ENCODE data around the gene LLGL1. TPM values are rescaled to one million over a fixed set of nuclear protein-coding genes. Genes with fewer than 3 reads are reported as not detected.

LLGL1 gene
- total RNA-seq, 4 donors from 2014 or later = 9.7 to 21.0 (median 15.7) TPM

DNA sequence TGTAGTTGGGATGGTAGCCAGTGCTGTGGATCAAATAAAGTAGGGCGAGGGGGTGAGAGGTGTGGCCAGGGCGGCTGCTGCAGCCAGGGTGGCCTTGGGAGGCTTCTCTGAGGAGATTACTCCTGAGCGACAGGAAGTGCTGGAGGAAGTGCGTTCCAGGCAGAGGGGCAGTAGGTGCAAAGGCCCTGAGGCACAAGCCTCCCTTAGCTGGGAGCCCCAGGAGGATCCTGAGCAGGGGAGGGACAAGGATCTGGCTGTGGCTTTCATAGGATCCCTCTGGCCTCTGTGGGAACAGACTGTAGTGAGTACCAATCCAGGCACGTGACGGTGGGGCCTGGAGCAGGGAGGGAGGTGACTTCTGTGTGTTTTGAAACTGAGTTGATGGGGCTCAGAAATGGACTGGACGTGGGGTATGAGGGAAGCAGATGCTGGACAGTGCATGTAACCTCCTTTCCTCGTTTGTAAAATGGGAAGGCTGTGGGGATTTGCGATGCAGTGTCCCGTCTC is 2.8 kb downstream of the LLGL1 start:
- Histone ChIP-seq H3K27ac (no peak overlapping the region), H3K4me3 (no peak overlapping the region), H3K9me3 (no peaks in the 10 kb centered on the region), H3K27me3 (no peaks in the 10 kb centered on the region), H3K36me3 (no peaks in the 10 kb centered on the region), H3K4me1 (peaks cover 16 to 17% of the 10 kb centered on the region in 2 donors)
- ATAC-seq (no peak), DNase-seq (no peak)
- in situ Hi-C loops (cut with MboI; ENCODE audit: low sequenced_read_pairs in 4 of 4) = loop anchor here in 1 of 4 donors (10.0 kb wide), 1 partner anchor 87 kb away; the partner anchor contains the start of genes SMCR8 and TOP3A
- TF ChIP-seq POLR2A (IDR thresholded peaks at IDR 0.05) = no peak
- TF ChIP-seq, protein P1, sequence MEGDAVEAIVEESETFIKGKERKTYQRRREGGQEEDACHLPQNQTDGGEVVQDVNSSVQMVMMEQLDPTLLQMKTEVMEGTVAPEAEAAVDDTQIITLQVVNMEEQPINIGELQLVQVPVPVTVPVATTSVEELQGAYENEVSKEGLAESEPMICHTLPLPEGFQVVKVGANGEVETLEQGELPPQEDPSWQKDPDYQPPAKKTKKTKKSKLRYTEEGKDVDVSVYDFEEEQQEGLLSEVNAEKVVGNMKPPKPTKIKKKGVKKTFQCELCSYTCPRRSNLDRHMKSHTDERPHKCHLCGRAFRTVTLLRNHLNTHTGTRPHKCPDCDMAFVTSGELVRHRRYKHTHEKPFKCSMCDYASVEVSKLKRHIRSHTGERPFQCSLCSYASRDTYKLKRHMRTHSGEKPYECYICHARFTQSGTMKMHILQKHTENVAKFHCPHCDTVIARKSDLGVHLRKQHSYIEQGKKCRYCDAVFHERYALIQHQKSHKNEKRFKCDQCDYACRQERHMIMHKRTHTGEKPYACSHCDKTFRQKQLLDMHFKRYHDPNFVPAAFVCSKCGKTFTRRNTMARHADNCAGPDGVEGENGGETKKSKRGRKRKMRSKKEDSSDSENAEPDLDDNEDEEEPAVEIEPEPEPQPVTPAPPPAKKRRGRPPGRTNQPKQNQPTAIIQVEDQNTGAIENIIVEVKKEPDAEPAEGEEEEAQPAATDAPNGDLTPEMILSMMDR (IDR thresholded peaks at IDR 0.05 in 4 of 5, conservative IDR thresholded peaks at IDR 0.05 in 1 of 5) = no peak
- intact Hi-C loops (cut with DNase I; ENCODE audit: low total_unique reads) = no loop called here

DNA sequence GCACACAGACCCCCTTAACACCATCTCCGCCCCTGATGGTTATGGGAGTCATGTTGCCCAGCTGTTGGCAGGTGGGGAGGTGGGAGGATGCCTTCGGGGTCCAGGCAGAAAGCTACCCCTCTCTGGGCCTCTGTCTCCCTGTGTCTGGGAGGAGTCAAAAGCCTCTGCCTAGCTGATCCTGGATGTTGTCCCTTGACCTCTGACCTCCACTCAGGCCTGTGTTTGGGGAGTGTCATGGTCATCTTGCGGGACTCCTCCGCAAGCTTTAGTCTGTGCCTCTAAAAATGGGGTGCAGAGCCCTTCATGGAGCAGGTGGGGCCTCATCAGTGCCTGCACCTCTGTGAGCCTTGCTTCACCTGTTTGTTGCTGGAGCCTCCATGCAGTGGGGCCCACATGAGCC is 3.8 kb downstream of the LLGL1 start:
- Histone ChIP-seq H3K27ac (no peak overlapping the region), H3K9me3 (no peaks in the 10 kb centered on the region), H3K36me3 (peaks cover 0 to 3% of the 10 kb centered on the region in 2 donors), H3K4me1 (peaks cover 16% of the 10 kb centered on the region in 2 donors), H3K4me3 (no peak overlapping the region), H3K27me3 (no peaks in the 10 kb centered on the region)
- in situ Hi-C loops (cut with MboI; ENCODE audit: low sequenced_read_pairs in 4 of 4) (loop anchor here in 1 of 4 donors (10.0 kb wide), 1 partner anchor 86 kb away; the partner anchor contains the start of genes SMCR8 and TOP3A), intact Hi-C loops (cut with DNase I; ENCODE audit: low total_unique reads) (no loop called here)
- DNase-seq (no peak), ATAC-seq (no peak)
- TF ChIP-seq, protein P1 (IDR thresholded peaks at IDR 0.05 in 4 of 5, conservative IDR thresholded peaks at IDR 0.05 in 1 of 5) = no peak
- no peak for TF ChIP-seq POLR2A (IDR thresholded peaks at IDR 0.05)

DNA sequence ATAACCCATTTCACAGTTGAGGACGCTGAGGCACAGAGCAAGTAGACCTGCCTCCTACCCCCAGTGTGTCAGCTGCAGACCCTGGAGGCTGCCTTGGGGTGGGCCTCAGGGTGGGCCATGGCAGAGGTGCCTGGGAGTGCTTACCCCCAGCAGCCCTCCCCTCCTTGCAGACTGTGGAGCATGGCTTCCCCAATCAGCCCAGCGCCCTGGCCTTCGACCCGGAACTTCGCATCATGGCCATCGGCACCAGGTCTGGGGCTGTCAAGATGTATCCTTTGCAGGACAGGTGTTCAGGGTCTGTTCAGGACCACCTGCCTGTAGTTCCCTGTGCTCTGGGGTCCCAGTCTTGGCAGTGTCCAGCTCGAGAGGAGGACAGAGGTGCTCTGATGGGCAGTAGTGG is 4.3 kb downstream of the LLGL1 start:
- ATAC-seq (no peak), DNase-seq (no peak)
- in situ Hi-C loops (cut with MboI; ENCODE audit: low sequenced_read_pairs in 4 of 4) = loop anchor here in 1 of 4 donors (10.0 kb wide), 1 partner anchor 85 kb away; the partner anchor contains the start of genes SMCR8 and TOP3A
- Histone ChIP-seq H3K9me3 (no peaks in the 10 kb centered on the region), H3K27me3 (no peaks in the 10 kb centered on the region), H3K4me1 (peaks cover 11 to 13% of the 10 kb centered on the region in 2 donors), H3K36me3 (peaks cover 0 to 7% of the 10 kb centered on the region in 2 donors), H3K27ac (no peak overlapping the region), H3K4me3 (no peak overlapping the region)
- intact Hi-C loops (cut with DNase I; ENCODE audit: low total_unique reads) = no loop called here
- TF ChIP-seq, protein P1 (IDR thresholded peaks at IDR 0.05 in 4 of 5, conservative IDR thresholded peaks at IDR 0.05 in 1 of 5) = no peak
- TF ChIP-seq POLR2A (IDR thresholded peaks at IDR 0.05) = no peak

GRCh38 chr17:18230288-18231141 is 5.1 kb downstream of the LLGL1 start:
- in situ Hi-C loops (cut with MboI; ENCODE audit: low sequenced_read_pairs in 4 of 4) = no loop called here
- TF ChIP-seq, protein P1 (IDR thresholded peaks at IDR 0.05 in 4 of 5, conservative IDR thresholded peaks at IDR 0.05 in 1 of 5) = no peak
- no peak for TF ChIP-seq POLR2A (IDR thresholded peaks at IDR 0.05)
- no peak for ATAC-seq

More at GRCh38 chr17:18230288-18231141, 5.1 kb downstream of the LLGL1 start:
- H3K4me3 ChIP-seq = no peak overlapping the region
- H3K36me3 ChIP-seq = peaks cover 0 to 7% of the 10 kb centered on the region in 2 donors
- peaks cover 8 to 9% of the 10 kb centered on the region in 2 donors for H3K4me1 ChIP-seq
- intact Hi-C loops (cut with DNase I; ENCODE audit: low total_unique reads) = no loop called here
- no peak overlapping the region for H3K27ac ChIP-seq
- no peak for DNase-seq
- no peaks in the 10 kb centered on the region for H3K27me3 ChIP-seq
- no peaks in the 10 kb centered on the region for H3K9me3 ChIP-seq
